SK-N-SH treated with all-trans-retinoic acid at 6 μM for 48 hours (cell line): ENCODE results near the gene FOXF2.

Experiments
- ATAC-seq: fragments of 200-7000 bp; cut with Tn5 transposase; 3 replicates; pipeline ENCODE4 v1.9.1; 2020; ENCODE audit warnings: mild to moderate bottlenecking, moderate library complexity
- ARNTL ChIP-seq: fragments of 450-650 bp; formaldehyde crosslinking; IDR thresholded peaks from 2 replicates; pipeline ENCODE4 v1.5.0; 2020; ENCODE audit warnings: low read depth, mild to moderate bottlenecking, moderate library complexity, borderline replicate concordance
- BACH2 ChIP-seq: fragments of 250-450 bp; sonication (Bioruptor Pico); IDR thresholded peaks from 2 replicates; pipeline ENCODE4 v1.9.0; 2021; ENCODE audit warnings: mild to moderate bottlenecking, borderline replicate concordance
- CSDC2 ChIP-seq: fragments of 250-450 bp; sonication (Bioruptor Pico); IDR thresholded peaks from 2 replicates; pipeline ENCODE4 v1.5.0; 2020; ENCODE audit warnings: mild to moderate bottlenecking, moderate library complexity
- ESRRG ChIP-seq: fragments of 250-450 bp; sonication (Bioruptor Pico); IDR thresholded peaks from 2 replicates; pipeline ENCODE4 v1.6.1; 2021; ENCODE audit warnings: mild to moderate bottlenecking
- GLIS3 ChIP-seq: fragments of 250-450 bp; sonication (Bioruptor Pico); IDR thresholded peaks from 2 replicates; pipeline ENCODE4 v1.5.0; 2020; ENCODE audit warnings: mild to moderate bottlenecking, moderate library complexity
- ISL1 ChIP-seq: fragments of 250-450 bp; sonication (Bioruptor Pico); IDR thresholded peaks from 2 replicates; pipeline ENCODE4 v2.1.2; 2022; ENCODE audit warnings: mild to moderate bottlenecking, moderate library complexity
- OSR1 ChIP-seq: fragments of 250-450 bp; sonication (Bioruptor Pico); IDR thresholded peaks from 2 replicates; pipeline ENCODE4 v1.8.0; 2022; ENCODE audit warnings: moderate library complexity, mild to moderate bottlenecking, inconsistent platforms
- PATZ1 ChIP-seq: fragments of 250-450 bp; sonication (Bioruptor Pico); IDR thresholded peaks from 2 replicates; pipeline ENCODE4 v1.8.0; 2020; ENCODE audit warnings: mild to moderate bottlenecking, moderate library complexity, borderline replicate concordance
- POU6F1 ChIP-seq: fragments of 250-450 bp; sonication (Bioruptor Pico); IDR thresholded peaks from 2 replicates; pipeline ENCODE4 v1.8.0; 2021; ENCODE audit warnings: low read depth, mild to moderate bottlenecking, moderate library complexity, borderline replicate concordance
- PPARA ChIP-seq: fragments of 250-450 bp; sonication (Bioruptor Pico); IDR thresholded peaks from 2 replicates; pipeline ENCODE4 v1.5.0; 2020; ENCODE audit warnings: mild to moderate bottlenecking, borderline replicate concordance
- RARB ChIP-seq: fragments of 250-450 bp; sonication (Bioruptor Pico); IDR thresholded peaks from 2 replicates; pipeline ENCODE4 v1.8.0; 2021; ENCODE audit warnings: mild to moderate bottlenecking, moderate library complexity
- SNAI2 ChIP-seq: fragments of 250-450 bp; sonication (Bioruptor Pico); IDR thresholded peaks from 2 replicates; pipeline ENCODE4 v1.5.0; 2020; ENCODE audit warnings: mild to moderate bottlenecking, moderate library complexity
- TCF4 ChIP-seq: fragments of 250-450 bp; sonication (Bioruptor Pico); IDR thresholded peaks from 2 replicates; pipeline ENCODE4 v1.8.0; 2021; ENCODE audit warnings: mild to moderate bottlenecking, moderate library complexity, borderline replicate concordance
- ZC3H10 ChIP-seq: fragments of 250-450 bp; sonication (Bioruptor Pico); IDR thresholded peaks from 2 replicates; pipeline ENCODE4 v1.5.1; 2021; ENCODE audit warnings: mild to moderate bottlenecking, moderate library complexity
- ZFP3 ChIP-seq: fragments of 250-450 bp; sonication (Bioruptor Pico); IDR thresholded peaks from 2 replicates; pipeline ENCODE4 v1.5.0; 2020; ENCODE audit warnings: mild to moderate bottlenecking, moderate library complexity
- ZFP30 ChIP-seq: fragments of 450-650 bp; formaldehyde crosslinking; IDR thresholded peaks from 2 replicates; pipeline ENCODE4 v1.5.0; 2022; ENCODE audit warnings: mild to moderate bottlenecking, moderate library complexity
- ZNF565 ChIP-seq: fragments of 450-650 bp; formaldehyde crosslinking; conservative IDR thresholded peaks from 2 replicates; pipeline ENCODE4 v1.5.0; 2020; ENCODE audit warnings: low read depth, mild to moderate bottlenecking, moderate library complexity
- ZNF70 ChIP-seq: fragments of 450-650 bp; formaldehyde crosslinking; IDR thresholded peaks from 2 replicates; pipeline ENCODE4 v1.5.0; 2020; ENCODE audit warnings: mild to moderate bottlenecking, moderate library complexity
- ZNF8 ChIP-seq: fragments of 450-650 bp; formaldehyde crosslinking; IDR thresholded peaks from 2 replicates; pipeline ENCODE4 v1.5.0; 2020; ENCODE audit warnings: mild to moderate bottlenecking, moderate library complexity
- TF ChIP-seq, protein P1 (sequence below): fragments of 250-450 bp; sonication (Bioruptor Pico); IDR thresholded peaks from 2 replicates; pipeline ENCODE4 v1.5.1; 2021; ENCODE audit warnings: mild to moderate bottlenecking, moderate library complexity
- TF ChIP-seq, protein P2 (sequence below): fragments of 250-450 bp; sonication (Bioruptor Pico); IDR thresholded peaks from 2 replicates; pipeline ENCODE4 v1.5.0; 2020; ENCODE audit warnings: mild to moderate bottlenecking, moderate library complexity
- TF ChIP-seq, protein P3 (sequence below): fragments of 250-450 bp; sonication (Bioruptor Pico); IDR thresholded peaks from 2 replicates; pipeline ENCODE4 v1.5.1; 2020; ENCODE audit warnings: low read depth, mild to moderate bottlenecking, moderate library complexity

The FOXF2 gene

GRCh38 chr6:1389369-1390132, at the start of gene FOXF2:
TSS of gene FOXF2 (plus strand) at chr6:1389576. CDS start at chr6:1389948, 372 bp downstream.
- TF ChIP-seq PPARA: no peak
- TF ChIP-seq SNAI2 (CRISPR knock-in tag): no peak
- TF ChIP-seq POU6F1: no peak
- TF ChIP-seq ZFP30 (CRISPR knock-in tag): no peak
- TF ChIP-seq ZC3H10 (CRISPR knock-in tag): no peak
- no peak for TF ChIP-seq BACH2 (CRISPR knock-in tag)
- no peak for TF ChIP-seq ARNTL
- TF ChIP-seq ISL1 (CRISPR knock-in tag): no peak
- TF ChIP-seq, protein P1, sequence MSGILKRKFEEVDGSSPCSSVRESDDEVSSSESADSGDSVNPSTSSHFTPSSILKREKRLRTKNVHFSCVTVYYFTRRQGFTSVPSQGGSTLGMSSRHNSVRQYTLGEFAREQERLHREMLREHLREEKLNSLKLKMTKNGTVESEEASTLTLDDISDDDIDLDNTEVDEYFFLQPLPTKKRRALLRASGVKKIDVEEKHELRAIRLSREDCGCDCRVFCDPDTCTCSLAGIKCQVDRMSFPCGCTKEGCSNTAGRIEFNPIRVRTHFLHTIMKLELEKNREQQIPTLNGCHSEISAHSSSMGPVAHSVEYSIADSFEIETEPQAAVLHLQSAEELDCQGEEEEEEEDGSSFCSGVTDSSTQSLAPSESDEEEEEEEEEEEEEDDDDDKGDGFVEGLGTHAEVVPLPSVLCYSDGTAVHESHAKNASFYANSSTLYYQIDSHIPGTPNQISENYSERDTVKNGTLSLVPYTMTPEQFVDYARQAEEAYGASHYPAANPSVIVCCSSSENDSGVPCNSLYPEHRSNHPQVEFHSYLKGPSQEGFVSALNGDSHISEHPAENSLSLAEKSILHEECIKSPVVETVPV (CRISPR knock-in tag): no peak
- TF ChIP-seq TCF4 (CRISPR knock-in tag): no peak
- TF ChIP-seq ZNF8: no peak
- TF ChIP-seq, all 23 proteins: peak for 0
- no peak for ATAC-seq

GRCh38 chr6:1346101-1346500, 43.3 kb upstream of the FOXF2 start:
- no peak for ATAC-seq
- TF ChIP-seq ESRRG (CRISPR knock-in tag): no peak
- TF ChIP-seq ZNF565 (CRISPR knock-in tag): no peak
- TF ChIP-seq ZFP3 (CRISPR knock-in tag): no peak
- no peak for TF ChIP-seq OSR1 (CRISPR knock-in tag)
- no peak for TF ChIP-seq RARB
- no peak for TF ChIP-seq TCF4 (CRISPR knock-in tag)
- TF ChIP-seq ZFP30 (CRISPR knock-in tag): no peak
- no peak for TF ChIP-seq PPARA
- TF ChIP-seq PATZ1 (CRISPR knock-in tag): no peak
- TF ChIP-seq BACH2 (CRISPR knock-in tag): no peak
- TF ChIP-seq, protein P2, sequence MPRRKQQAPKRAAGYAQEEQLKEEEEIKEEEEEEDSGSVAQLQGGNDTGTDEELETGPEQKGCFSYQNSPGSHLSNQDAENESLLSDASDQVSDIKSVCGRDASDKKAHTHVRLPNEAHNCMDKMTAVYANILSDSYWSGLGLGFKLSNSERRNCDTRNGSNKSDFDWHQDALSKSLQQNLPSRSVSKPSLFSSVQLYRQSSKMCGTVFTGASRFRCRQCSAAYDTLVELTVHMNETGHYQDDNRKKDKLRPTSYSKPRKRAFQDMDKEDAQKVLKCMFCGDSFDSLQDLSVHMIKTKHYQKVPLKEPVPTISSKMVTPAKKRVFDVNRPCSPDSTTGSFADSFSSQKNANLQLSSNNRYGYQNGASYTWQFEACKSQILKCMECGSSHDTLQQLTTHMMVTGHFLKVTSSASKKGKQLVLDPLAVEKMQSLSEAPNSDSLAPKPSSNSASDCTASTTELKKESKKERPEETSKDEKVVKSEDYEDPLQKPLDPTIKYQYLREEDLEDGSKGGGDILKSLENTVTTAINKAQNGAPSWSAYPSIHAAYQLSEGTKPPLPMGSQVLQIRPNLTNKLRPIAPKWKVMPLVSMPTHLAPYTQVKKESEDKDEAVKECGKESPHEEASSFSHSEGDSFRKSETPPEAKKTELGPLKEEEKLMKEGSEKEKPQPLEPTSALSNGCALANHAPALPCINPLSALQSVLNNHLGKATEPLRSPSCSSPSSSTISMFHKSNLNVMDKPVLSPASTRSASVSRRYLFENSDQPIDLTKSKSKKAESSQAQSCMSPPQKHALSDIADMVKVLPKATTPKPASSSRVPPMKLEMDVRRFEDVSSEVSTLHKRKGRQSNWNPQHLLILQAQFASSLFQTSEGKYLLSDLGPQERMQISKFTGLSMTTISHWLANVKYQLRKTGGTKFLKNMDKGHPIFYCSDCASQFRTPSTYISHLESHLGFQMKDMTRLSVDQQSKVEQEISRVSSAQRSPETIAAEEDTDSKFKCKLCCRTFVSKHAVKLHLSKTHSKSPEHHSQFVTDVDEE (CRISPR knock-in tag): no peak
- TF ChIP-seq CSDC2 (CRISPR knock-in tag): no peak
- TF ChIP-seq, all 23 proteins: peak for 0

DNA sequence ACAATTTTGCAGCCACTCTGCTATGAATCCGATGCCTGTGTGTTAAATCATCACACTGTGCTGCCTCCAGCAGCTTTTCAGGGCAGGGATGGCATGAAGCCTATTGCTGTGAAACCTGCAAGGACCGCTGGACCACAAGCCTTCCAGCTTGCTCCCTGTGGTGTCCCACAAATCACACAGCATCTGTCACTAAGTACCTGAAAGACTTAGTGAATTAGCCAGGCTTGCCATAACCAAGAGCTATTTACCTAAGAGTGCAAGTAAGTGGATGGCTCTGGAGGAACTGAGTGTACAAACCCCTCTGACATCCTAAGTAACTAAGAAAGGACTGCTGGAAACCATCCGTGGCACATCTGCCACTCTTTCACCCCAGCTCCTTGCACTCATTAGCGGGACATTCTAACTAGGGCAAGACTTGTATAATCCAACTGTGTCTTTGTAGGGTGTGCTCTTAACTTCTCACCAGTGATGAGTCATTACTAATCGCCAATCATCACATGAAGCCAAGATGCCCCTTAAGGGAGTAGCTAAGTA, 42.8 kb upstream of the FOXF2 start:
- no peak for ATAC-seq
- TF ChIP-seq ZNF8 (no peak), SNAI2 (CRISPR knock-in tag) (no peak), PATZ1 (CRISPR knock-in tag) (no peak), POU6F1 (no peak), PPARA (no peak), RARB (no peak), GLIS3 (CRISPR knock-in tag) (no peak), ZC3H10 (CRISPR knock-in tag) (no peak), CSDC2 (CRISPR knock-in tag) (no peak), ZNF70 (CRISPR knock-in tag) (no peak)
- TF ChIP-seq, protein P3, sequence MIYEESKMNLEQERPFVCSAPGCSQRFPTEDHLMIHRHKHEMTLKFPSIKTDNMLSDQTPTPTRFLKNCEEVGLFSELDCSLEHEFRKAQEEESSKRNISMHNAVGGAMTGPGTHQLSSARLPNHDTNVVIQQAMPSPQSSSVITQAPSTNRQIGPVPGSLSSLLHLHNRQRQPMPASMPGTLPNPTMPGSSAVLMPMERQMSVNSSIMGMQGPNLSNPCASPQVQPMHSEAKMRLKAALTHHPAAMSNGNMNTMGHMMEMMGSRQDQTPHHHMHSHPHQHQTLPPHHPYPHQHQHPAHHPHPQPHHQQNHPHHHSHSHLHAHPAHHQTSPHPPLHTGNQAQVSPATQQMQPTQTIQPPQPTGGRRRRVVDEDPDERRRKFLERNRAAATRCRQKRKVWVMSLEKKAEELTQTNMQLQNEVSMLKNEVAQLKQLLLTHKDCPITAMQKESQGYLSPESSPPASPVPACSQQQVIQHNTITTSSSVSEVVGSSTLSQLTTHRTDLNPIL (CRISPR knock-in tag): no peak
